CD4-positive, alpha-beta T cell treated with Interleukin-1 beta for 1 hour (primary cell): Measurements from ENCODE around the gene GRAMD4.

Source experiments
- DNase-seq, 2 donors: peaks; one replicate each; pipeline ENCODE4 v3.0.0-alpha.2; 2020 to 2022

The GRAMD4 gene

GRCh38 chr22:46583571-46583970 lies 36.6 kb upstream of the GRAMD4 start:
- no peak for DNase-seq

- DNase-seq = no peak
These were observed 35.9 kb upstream of the GRAMD4 start for GRCh38 chr22:46584081-46584921.

GRCh38 chr22:46585340-46586122 lies 34.7 kb upstream of the GRAMD4 start:
- no peak for DNase-seq

- no peak for DNase-seq
These were observed 34.1 kb upstream of the GRAMD4 start for GRCh38 chr22:46586123-46586519.

- DNase-seq = no peak
These were observed 33.6 kb upstream of the GRAMD4 start for GRCh38 chr22:46586531-46587011.

- DNase-seq = peak in 1 of 2 donors; percentile 44
These were observed 33.1 kb upstream of the GRAMD4 start for GRCh38 chr22:46587061-46587460.

- peak in 1 of 2 donors; percentile 83 for DNase-seq
These were observed 32.5 kb upstream of the GRAMD4 start for GRCh38 chr22:46587492-46588278.

GRCh38 chr22:46588279-46589140 lies 31.7 kb upstream of the GRAMD4 start:
- no peak for DNase-seq

GRCh38 chr22:46589141-46589748 lies 30.9 kb upstream of the GRAMD4 start:
- no peak for DNase-seq

- DNase-seq = no peak
These were observed 30.3 kb upstream of the GRAMD4 start for GRCh38 chr22:46589871-46590271.

- no peak for DNase-seq
These were observed 29.9 kb upstream of the GRAMD4 start for GRCh38 chr22:46590334-46590733.

- no peak for DNase-seq
These were observed 28.3 kb upstream of the GRAMD4 start for GRCh38 chr22:46591930-46592329.

GRCh38 chr22:46592390-46592872 lies 27.8 kb upstream of the GRAMD4 start:
- DNase-seq = peak; percentile 33 to 52

- DNase-seq = peak in 1 of 2 donors; percentile 72
These were observed 26.9 kb upstream of the GRAMD4 start for GRCh38 chr22:46593211-46593681.

- DNase-seq = no peak
These were observed 25.9 kb upstream of the GRAMD4 start for GRCh38 chr22:46593996-46594946.

- no peak for DNase-seq
These were observed 25.3 kb upstream of the GRAMD4 start for GRCh38 chr22:46594947-46595298.

GRCh38 chr22:46595545-46595944 lies 24.6 kb upstream of the GRAMD4 start:
- DNase-seq = no peak

- DNase-seq = no peak
These were observed 24.1 kb upstream of the GRAMD4 start for GRCh38 chr22:46596032-46596441.

GRCh38 chr22:46596819-46597218 lies 23.4 kb upstream of the GRAMD4 start:
- no peak for DNase-seq

- no peak for DNase-seq
These were observed 22.0 kb upstream of the GRAMD4 start for GRCh38 chr22:46598224-46598623.
